PC-9 (cell line): ENCODE measurements around the gene ITGB4. TPM values are rescaled to one million over a fixed set of nuclear protein-coding genes. Genes with fewer than 3 reads are reported as not detected.
A peak's percentile ranks its signal among the peaks of the same experiment; 100 is the strongest.

Experiments used
- BruUV-seq: library from RNA; stranded (reverse); fragments of 400-500 nt; replicated peaks from 2 replicates; lab custom pipeline; 2021; lab: Mats Ljungman, UMichigan
- CTCF ChIA-PET: fragments of 300-600 bp; sonication (Branson Sonifier 250); formaldehyde crosslinking; loops from one replicate; lab custom pipeline; 2022; ENCODE audit warnings: antibody characterized with exemption; lab: Charles Lee
- POLR2A ChIA-PET: fragments of 300-600 bp; sonication (Branson Sonifier 250); formaldehyde crosslinking; loops from one replicate; lab custom pipeline; 2022; ENCODE audit warnings: antibody characterized with exemption; ENCODE audit not compliant: unreplicated experiment; lab: Charles Lee
- DNase-seq, 2 experiments: peaks; one replicate each; pipeline versions ENCODE4 v3.0.0 to v3.0.0-alpha.2; 2015 to 2022; ENCODE audit warnings: mixed read lengths in 1 of 2
- H2AFZ ChIP-seq: fragments of 200-600 bp; sonication (generic); 2 replicates; pipeline ENCODE4 v1.8.1; 2017; ENCODE audit warnings: antibody characterized with exemption
- H3F3A ChIP-seq: fragments of 200-600 bp; sonication (generic); 2 replicates; pipeline ENCODE4 v1.8.1; 2017; ENCODE audit warnings: antibody characterized with exemption, mild to moderate bottlenecking, low read depth; ENCODE audit not compliant: insufficient read depth
- H3K27ac ChIP-seq: fragments of 200-600 bp; sonication (generic); 2 replicates; pipeline ENCODE4 v1.6.1; 2016; ENCODE audit warnings: mixed run types
- H3K27me3 ChIP-seq: fragments of 200-600 bp; sonication (generic); 2 replicates; pipeline ENCODE4 v1.6.1; 2016; ENCODE audit warnings: low read depth, mixed run types; ENCODE audit not compliant: insufficient read depth
- H3K36me3 ChIP-seq: fragments of 200-600 bp; sonication (generic); 2 replicates; pipeline ENCODE4 v1.6.1; 2016; ENCODE audit warnings: low read depth, mixed run types
- H3K4me1 ChIP-seq: fragments of 200-600 bp; sonication (generic); replicated peaks from 2 replicates; pipeline ENCODE4 v1.6.1; 2016; ENCODE audit warnings: mixed run types; ENCODE audit not compliant: insufficient read depth
- H3K4me2 ChIP-seq: fragments of 200-600 bp; sonication (generic); 2 replicates; pipeline ENCODE4 v1.6.1; 2017; ENCODE audit warnings: mixed run types
- H3K4me3 ChIP-seq: fragments of 200-600 bp; sonication (generic); 2 replicates; pipeline ENCODE4 v1.6.1; 2016; ENCODE audit warnings: mixed run types
- H3K79me2 ChIP-seq: fragments of 200-600 bp; sonication (generic); 2 replicates; pipeline ENCODE4 v1.6.1; 2017; ENCODE audit warnings: low read depth, mixed run types
- H3K9me2 ChIP-seq: fragments of 200-600 bp; sonication (generic); 2 replicates; pipeline ENCODE4 v1.8.1; 2017; ENCODE audit warnings: mild to moderate bottlenecking; ENCODE audit not compliant: insufficient read depth
- H3K9me3 ChIP-seq: fragments of 200-600 bp; sonication (generic); 2 replicates; pipeline ENCODE4 v1.8.1; 2016; ENCODE audit warnings: low read depth; ENCODE audit not compliant: insufficient read depth
- H4K20me1 ChIP-seq: fragments of 200-600 bp; sonication (generic); 2 replicates; pipeline ENCODE4 v1.8.1; 2017; ENCODE audit not compliant: insufficient read depth
- EZH2 ChIP-seq: fragments of 200-600 bp; sonication (generic); IDR thresholded peaks from 2 replicates; pipeline ENCODE4 v1.8.0; 2017; ENCODE audit warnings: antibody characterized with exemption, low read depth
- intact Hi-C: fragments of 100-400 bp; cut with micrococcal nuclease; formaldehyde crosslinking; loops from one replicate; pipeline ENCODE4 v1.10.0; 2022; ENCODE audit not compliant: unreplicated experiment
- total RNA-seq: library from RNA; stranded (reverse); gene quantifications from 2 replicates; pipeline ENCODE4 v1.2.3, GENCODE V29; 2021
- TF ChIP-seq, protein P1 (sequence below): fragments of 200-600 bp; sonication (generic); conservative IDR thresholded peaks from 2 replicates; pipeline ENCODE4 v1.6.1; 2017; ENCODE audit warnings: mixed run types, antibody characterized with exemption, mild to moderate bottlenecking, moderate library complexity

ITGB4 gene
- total RNA-seq, 1 experiment from 2014 or later, result 461 TPM

- H3K27ac ChIP-seq, result peak overlapping the region; percentile 93
- H3K27me3 ChIP-seq, result no peaks in the 10 kb centered on the region
- peaks cover 32% of the 10 kb centered on the region for H3K79me2 ChIP-seq
- peak overlapping the region; percentile 90 for H3K4me3 ChIP-seq
- peaks cover 69% of the 10 kb centered on the region for H3F3A ChIP-seq
- peak overlapping the region; percentile 96 for H3K4me2 ChIP-seq
- intact Hi-C loops, result loop anchor here (1.0 to 10.0 kb wide), 6 partner anchors 38 to 495 kb away; partner anchors contain the start of genes CDK3 and WBP2
- peak; percentile 94 to 99 for DNase-seq
- H2AFZ ChIP-seq, result no peak overlapping the region
- TSS peak; percentile 83 for BruUV-seq
- H4K20me1 ChIP-seq, result peaks cover 36% of the 10 kb centered on the region
- POLR2A ChIA-PET, result interaction anchor here (0.6 to 1.0 kb wide), 36 partner anchors 14 to 906 kb away, joined by 3 to 31 read pairs (median 5); partner anchors contain the start of genes ACOX1, GALK1, SPHK1 and TEN1
- no peaks in the 10 kb centered on the region for H3K9me2 ChIP-seq
- H3K36me3 ChIP-seq, result peaks cover 26% of the 10 kb centered on the region
- no peaks in the 10 kb centered on the region for H3K9me3 ChIP-seq
- CTCF ChIA-PET, result interaction anchor here (0.6 to 1.0 kb wide), 2 partner anchors 76 to 98 kb away, joined by 3 to 4 read pairs; partner anchors contain the start of gene WBP2
- no peak for TF ChIP-seq EZH2
- TF ChIP-seq, protein P1, sequence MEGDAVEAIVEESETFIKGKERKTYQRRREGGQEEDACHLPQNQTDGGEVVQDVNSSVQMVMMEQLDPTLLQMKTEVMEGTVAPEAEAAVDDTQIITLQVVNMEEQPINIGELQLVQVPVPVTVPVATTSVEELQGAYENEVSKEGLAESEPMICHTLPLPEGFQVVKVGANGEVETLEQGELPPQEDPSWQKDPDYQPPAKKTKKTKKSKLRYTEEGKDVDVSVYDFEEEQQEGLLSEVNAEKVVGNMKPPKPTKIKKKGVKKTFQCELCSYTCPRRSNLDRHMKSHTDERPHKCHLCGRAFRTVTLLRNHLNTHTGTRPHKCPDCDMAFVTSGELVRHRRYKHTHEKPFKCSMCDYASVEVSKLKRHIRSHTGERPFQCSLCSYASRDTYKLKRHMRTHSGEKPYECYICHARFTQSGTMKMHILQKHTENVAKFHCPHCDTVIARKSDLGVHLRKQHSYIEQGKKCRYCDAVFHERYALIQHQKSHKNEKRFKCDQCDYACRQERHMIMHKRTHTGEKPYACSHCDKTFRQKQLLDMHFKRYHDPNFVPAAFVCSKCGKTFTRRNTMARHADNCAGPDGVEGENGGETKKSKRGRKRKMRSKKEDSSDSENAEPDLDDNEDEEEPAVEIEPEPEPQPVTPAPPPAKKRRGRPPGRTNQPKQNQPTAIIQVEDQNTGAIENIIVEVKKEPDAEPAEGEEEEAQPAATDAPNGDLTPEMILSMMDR, result no peak
- peaks cover 70% of the 10 kb centered on the region for H3K4me1 ChIP-seq
Observed at GRCh38 chr17:75779250-75779986, 58.2 kb downstream of the ITGB4 start.

DNA sequence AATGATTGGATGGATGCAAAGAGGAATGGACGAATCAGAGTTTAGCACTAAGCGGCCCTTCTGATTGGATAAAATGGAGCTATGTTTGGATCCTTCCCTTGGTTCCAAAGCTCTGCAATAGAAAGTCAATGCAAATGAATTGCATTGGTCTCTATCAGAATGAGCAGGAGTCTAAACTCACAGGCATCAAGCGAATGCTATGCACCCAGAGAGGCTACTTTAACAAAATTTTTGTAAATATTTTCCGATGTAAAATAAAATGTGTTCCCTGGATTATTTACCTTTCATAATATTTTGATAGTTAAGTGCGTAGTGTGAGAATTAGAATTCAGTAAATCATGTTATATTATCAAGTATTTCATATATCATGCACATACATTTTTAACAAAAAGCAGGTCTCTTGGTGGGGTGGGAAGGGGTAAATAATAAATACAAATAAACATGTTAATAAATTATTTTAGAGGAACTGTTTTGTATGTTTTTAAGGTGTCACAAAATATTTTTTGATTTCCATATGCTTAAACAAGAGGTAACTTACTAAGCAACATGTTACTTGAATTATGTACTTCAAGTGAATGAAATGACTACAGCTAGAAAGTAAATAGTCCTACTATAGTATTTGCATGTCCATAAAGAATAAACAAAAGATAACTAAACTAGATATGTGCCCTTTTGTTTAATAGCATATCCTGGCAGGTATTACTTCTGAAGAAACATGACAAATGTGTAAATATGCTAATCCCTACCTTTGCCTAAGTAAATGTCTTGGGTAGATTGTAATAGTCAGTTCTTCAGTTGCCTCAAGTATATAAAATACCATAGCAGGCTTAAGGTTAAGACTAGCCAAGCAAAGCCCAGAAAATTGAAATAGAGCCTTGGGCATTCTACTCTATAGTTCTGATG, 59.0 kb downstream of the ITGB4 start:
- Histone ChIP-seq H3K4me1 (peaks cover 62% of the 10 kb centered on the region), H3K9me2 (no peaks in the 10 kb centered on the region), H3K4me2 (peak overlapping the region; percentile 67), H3F3A (peaks cover 61% of the 10 kb centered on the region), H3K36me3 (peaks cover 26% of the 10 kb centered on the region), H3K27me3 (no peaks in the 10 kb centered on the region), H3K79me2 (peaks cover 34% of the 10 kb centered on the region), H3K9me3 (no peaks in the 10 kb centered on the region), H3K27ac (peak overlapping the region; percentile 70; the same call in 1 of the 2 replicates), H2AFZ (no peak overlapping the region), H4K20me1 (peaks cover 35% of the 10 kb centered on the region), H3K4me3 (peak overlapping the region; percentile 34; the same call in 1 of the 2 replicates)
- DNase-seq, result no peak
- BruUV-seq, result no TSS peak
- CTCF ChIA-PET, result interaction anchor here (0.6 to 1.0 kb wide), 4 partner anchors 75 to 1277 kb away, joined by 3 to 5 read pairs (median 4); partner anchors contain the start of gene WBP2
- POLR2A ChIA-PET, result interaction anchor here (0.5 to 1.0 kb wide), 43 partner anchors 15 to 1900 kb away, joined by 3 to 31 read pairs (median 4); partner anchors contain the start of genes ACOX1, GALK1, SPHK1 and TEN1
- intact Hi-C loops, result loop anchor here (1.0 to 10.0 kb wide), 6 partner anchors 37 to 495 kb away; partner anchors contain the start of genes CDK3 and WBP2
- no peak for TF ChIP-seq EZH2
- TF ChIP-seq, protein P1, result no peak
